Neural progenitor cell (in vitro differentiated cells): ENCODE measurements around the gene ZNF649. TPM values are rescaled to one million over a fixed set of nuclear protein-coding genes. Genes with fewer than 3 reads are reported as not detected.

Experiments
- DNase-seq: peaks from one replicate; pipeline ENCODE4 v3.0.0-alpha.2; 2016; ENCODE audit warnings: low spot score
- H2AFZ ChIP-seq: fragments of 200-600 bp; sonication (generic); replicated peaks from 2 replicates; pipeline ENCODE4 v1.6.1; 2016; ENCODE audit warnings: antibody characterized with exemption
- H3F3A ChIP-seq: fragments of 200-600 bp; sonication (generic); 2 replicates; pipeline ENCODE4 v1.6.1; 2016; ENCODE audit warnings: antibody characterized with exemption, low read depth
- H3K27ac ChIP-seq: fragments of 200-600 bp; sonication (generic); 2 replicates; pipeline ENCODE4 v1.5.1; 2016; ENCODE audit warnings: mild to moderate bottlenecking
- H3K27me3 ChIP-seq: fragments of 200-600 bp; sonication (generic); 2 replicates; pipeline ENCODE4 v1.6.1; 2016; ENCODE audit warnings: mild to moderate bottlenecking, moderate library complexity
- H3K36me3 ChIP-seq: fragments of 200-600 bp; sonication (generic); 2 replicates; pipeline ENCODE4 v1.5.1; 2016
- H3K4me1 ChIP-seq: fragments of 200-600 bp; sonication (generic); 2 replicates; pipeline ENCODE4 v1.6.1; 2016; ENCODE audit warnings: mixed run types
- H3K4me2 ChIP-seq: fragments of 200-600 bp; sonication (generic); 2 replicates; pipeline ENCODE4 v1.6.1; 2016
- H3K4me3 ChIP-seq: fragments of 200-600 bp; sonication (generic); 2 replicates; pipeline ENCODE4 v1.5.1; 2016
- H3K79me2 ChIP-seq: fragments of 200-600 bp; sonication (generic); 2 replicates; pipeline ENCODE4 v1.6.1; 2016; ENCODE audit warnings: low read depth
- H3K9ac ChIP-seq: fragments of 200-600 bp; sonication (generic); 2 replicates; pipeline ENCODE4 v1.6.1; 2016
- H3K9me3 ChIP-seq: fragments of 200-600 bp; sonication (generic); 2 replicates; pipeline ENCODE4 v1.5.1; 2016; ENCODE audit warnings: low read depth
- H4K20me1 ChIP-seq: fragments of 200-600 bp; sonication (generic); 2 replicates; pipeline ENCODE4 v1.6.1; 2016; ENCODE audit warnings: low read depth
- H3K27ac Mint-ChIP-seq: 3 replicates; pipeline ENCODE4 v1.8.0; 2021; ENCODE audit warnings: mixed read lengths
- H3K27me3 Mint-ChIP-seq: 2 replicates; pipeline ENCODE4 v1.8.0; 2022; ENCODE audit warnings: low read depth, mild to moderate bottlenecking, inconsistent platforms, moderate library complexity, mixed read lengths; ENCODE audit not compliant: insufficient read depth
- H3K36me3 Mint-ChIP-seq: 3 replicates; pipeline ENCODE4 v1.8.0; 2021; ENCODE audit warnings: mixed read lengths
- H3K4me1 Mint-ChIP-seq: 3 replicates; pipeline ENCODE4 v1.8.0; 2021; ENCODE audit warnings: mixed read lengths
- H3K4me3 Mint-ChIP-seq: 3 replicates; pipeline ENCODE4 v1.8.0; 2021; ENCODE audit warnings: mild to moderate bottlenecking, moderate library complexity, mixed read lengths
- H3K9me3 Mint-ChIP-seq: 3 replicates; pipeline ENCODE4 v1.8.0; 2020; ENCODE audit warnings: mixed read lengths
- EZH2 ChIP-seq: fragments of 200-600 bp; sonication (generic); IDR thresholded peaks from 2 replicates; pipeline ENCODE4 v1.6.1; 2017; ENCODE audit warnings: antibody characterized with exemption, mild to moderate bottlenecking, moderate library complexity
- EZH2phosphoT487 ChIP-seq: fragments of 200-600 bp; sonication (generic); IDR thresholded peaks from 2 replicates; pipeline ENCODE4 v1.6.1; 2017; ENCODE audit warnings: antibody characterized with exemption
- total RNA-seq: library from RNA; depleted of rRNA; stranded (reverse); fragments of >200 nt; gene quantifications from 2 replicates; pipeline ENCODE4 v1.2.3, GENCODE V29; 2015; ENCODE audit warnings: low replicate concordance
- TF ChIP-seq, protein P1 (sequence below): fragments of 200-600 bp; sonication (generic); IDR thresholded peaks from 2 replicates; pipeline ENCODE4 v1.5.1; 2017; ENCODE audit warnings: antibody characterized with exemption, mild to moderate bottlenecking

ZNF649 gene
- total RNA-seq, 1 donor from 2014 or later = 49.6 TPM

DNA sequence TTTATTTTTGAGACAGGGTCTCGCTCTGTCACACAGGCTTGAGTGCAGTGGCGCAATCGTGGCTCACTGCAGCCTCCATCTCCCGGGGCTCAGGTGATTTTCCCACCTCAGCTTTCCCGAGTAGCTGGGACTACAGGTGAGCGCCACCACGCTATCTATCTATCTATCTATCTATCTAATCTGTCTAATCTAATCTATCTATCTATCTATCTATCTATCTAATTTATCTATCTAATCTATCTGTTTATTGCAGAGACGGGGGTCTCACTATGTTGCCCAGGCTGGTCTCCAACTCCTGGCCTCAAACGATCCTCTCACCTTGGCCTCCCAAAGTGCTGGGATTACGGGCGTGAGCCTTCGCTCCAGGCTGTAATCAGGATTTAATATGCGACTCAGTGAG lies 23.0 kb upstream of the ZNF649 start:
- peaks cover 18% of the 10 kb centered on the region for H3K36me3 ChIP-seq
- H3K27ac ChIP-seq = no peak overlapping the region
- DNase-seq = no peak
- peak overlapping the region; percentile 99 for H3K4me3 Mint-ChIP-seq
- no peak for TF ChIP-seq EZH2phosphoT487
- TF ChIP-seq, protein P1, sequence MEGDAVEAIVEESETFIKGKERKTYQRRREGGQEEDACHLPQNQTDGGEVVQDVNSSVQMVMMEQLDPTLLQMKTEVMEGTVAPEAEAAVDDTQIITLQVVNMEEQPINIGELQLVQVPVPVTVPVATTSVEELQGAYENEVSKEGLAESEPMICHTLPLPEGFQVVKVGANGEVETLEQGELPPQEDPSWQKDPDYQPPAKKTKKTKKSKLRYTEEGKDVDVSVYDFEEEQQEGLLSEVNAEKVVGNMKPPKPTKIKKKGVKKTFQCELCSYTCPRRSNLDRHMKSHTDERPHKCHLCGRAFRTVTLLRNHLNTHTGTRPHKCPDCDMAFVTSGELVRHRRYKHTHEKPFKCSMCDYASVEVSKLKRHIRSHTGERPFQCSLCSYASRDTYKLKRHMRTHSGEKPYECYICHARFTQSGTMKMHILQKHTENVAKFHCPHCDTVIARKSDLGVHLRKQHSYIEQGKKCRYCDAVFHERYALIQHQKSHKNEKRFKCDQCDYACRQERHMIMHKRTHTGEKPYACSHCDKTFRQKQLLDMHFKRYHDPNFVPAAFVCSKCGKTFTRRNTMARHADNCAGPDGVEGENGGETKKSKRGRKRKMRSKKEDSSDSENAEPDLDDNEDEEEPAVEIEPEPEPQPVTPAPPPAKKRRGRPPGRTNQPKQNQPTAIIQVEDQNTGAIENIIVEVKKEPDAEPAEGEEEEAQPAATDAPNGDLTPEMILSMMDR = no peak
- no peak for TF ChIP-seq EZH2
- peak overlapping the region; percentile 95 for H3K27ac Mint-ChIP-seq
- H3K4me3 ChIP-seq = peak overlapping the region; percentile 96
- peaks cover 10% of the 10 kb centered on the region for H3K4me1 Mint-ChIP-seq
- peaks cover 54% of the 10 kb centered on the region for H3K9me3 Mint-ChIP-seq
- no peaks in the 10 kb centered on the region for H3F3A ChIP-seq
- H3K4me2 ChIP-seq = peak overlapping the region; percentile 76
- peaks cover 5% of the 10 kb centered on the region for H3K27me3 Mint-ChIP-seq
- peak overlapping the region; percentile 100 for H2AFZ ChIP-seq
- peaks cover 46% of the 10 kb centered on the region for H3K36me3 Mint-ChIP-seq
- no peaks in the 10 kb centered on the region for H4K20me1 ChIP-seq
- H3K9ac ChIP-seq = peak overlapping the region; percentile 79
- peaks cover 10% of the 10 kb centered on the region for H3K9me3 ChIP-seq
- no peaks in the 10 kb centered on the region for H3K4me1 ChIP-seq
- no peaks in the 10 kb centered on the region for H3K27me3 ChIP-seq
- peaks cover 30% of the 10 kb centered on the region for H3K79me2 ChIP-seq

DNA sequence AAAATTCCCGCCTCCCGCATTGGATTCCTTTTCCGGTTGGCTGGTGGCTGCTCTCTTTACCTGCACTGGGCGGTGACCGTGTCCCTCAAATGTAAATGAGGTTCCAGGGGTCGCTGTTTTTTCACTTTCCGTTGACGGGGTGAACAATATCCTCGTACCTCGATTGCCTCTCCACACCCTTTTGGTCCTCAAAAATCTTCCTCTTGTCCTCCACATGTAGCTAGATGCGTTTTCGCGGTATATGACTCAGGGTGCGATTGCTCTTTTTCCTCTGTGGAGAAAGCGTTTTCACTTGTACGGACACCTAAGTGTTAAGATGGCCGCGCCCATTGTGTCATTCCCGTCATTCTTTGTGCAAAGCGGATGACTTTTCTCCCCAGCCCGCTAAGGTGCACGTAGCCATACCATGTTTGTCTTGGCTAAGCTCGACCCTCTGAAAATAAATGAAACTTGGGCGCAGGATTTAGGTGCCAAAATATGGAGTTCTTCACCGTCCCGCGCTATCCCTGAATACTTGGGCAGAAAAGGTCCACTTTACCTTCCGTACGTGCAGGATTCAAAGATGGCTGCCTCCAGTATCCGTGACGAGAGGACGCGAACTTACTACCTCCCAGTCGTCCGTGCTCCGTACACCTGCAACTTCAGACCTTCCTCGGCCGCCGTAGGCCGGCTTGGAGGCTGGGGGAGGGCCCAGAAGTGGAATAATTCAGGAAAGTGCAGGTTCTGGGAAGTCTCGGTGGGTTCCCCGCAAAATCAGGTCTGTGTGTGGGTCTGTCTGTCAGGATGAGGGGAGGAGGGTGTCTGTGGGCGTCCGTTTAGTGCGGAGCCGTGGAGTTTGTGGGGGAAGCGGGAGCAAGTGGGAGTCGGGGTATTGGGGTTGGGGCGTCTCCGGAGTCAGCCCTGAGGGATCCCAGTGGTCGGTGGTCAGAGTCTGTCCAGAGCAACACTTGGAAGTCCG lies 22.2 kb upstream of the ZNF649 start, which contains the start of gene ZNF613:
Gene ZNF613 (plus strand): TSS at position 689 of the 958 bp plus-strand sequence. CDS start 8,749 bp downstream, outside the sequence.
- no peak for TF ChIP-seq EZH2phosphoT487
- TF ChIP-seq, protein P1 = peak; percentile 47
- peak; percentile 21 for TF ChIP-seq EZH2
- Mint-ChIP-seq H3K4me3 (peak within 1 kb of the TSS; percentile 99), H3K27ac (peak within 1 kb of the TSS; percentile 95), H3K9me3 (peaks cover 62% of the 10 kb centered on the region), H3K36me3 (peaks cover 45% of the 10 kb centered on the region), H3K27me3 (peaks cover 5% of the 10 kb centered on the region), H3K4me1 (peaks cover 10% of the 10 kb centered on the region)
- Histone ChIP-seq H3K27ac (peak within 1 kb of the TSS; percentile 68), H3K36me3 (peaks cover 18% of the 10 kb centered on the region), H2AFZ (peak within 1 kb of the TSS; percentile 100), H3K4me3 (peak within 1 kb of the TSS; percentile 96), H3K9me3 (peaks cover 18% of the 10 kb centered on the region), H3F3A (no peaks in the 10 kb centered on the region), H3K4me1 (no peaks in the 10 kb centered on the region), H3K4me2 (peak within 1 kb of the TSS; percentile 76), H3K9ac (peak within 1 kb of the TSS; percentile 79), H3K79me2 (peaks cover 30% of the 10 kb centered on the region), H3K27me3 (no peaks in the 10 kb centered on the region), H4K20me1 (no peaks in the 10 kb centered on the region)
- DNase-seq = peak; percentile 92

DNA sequence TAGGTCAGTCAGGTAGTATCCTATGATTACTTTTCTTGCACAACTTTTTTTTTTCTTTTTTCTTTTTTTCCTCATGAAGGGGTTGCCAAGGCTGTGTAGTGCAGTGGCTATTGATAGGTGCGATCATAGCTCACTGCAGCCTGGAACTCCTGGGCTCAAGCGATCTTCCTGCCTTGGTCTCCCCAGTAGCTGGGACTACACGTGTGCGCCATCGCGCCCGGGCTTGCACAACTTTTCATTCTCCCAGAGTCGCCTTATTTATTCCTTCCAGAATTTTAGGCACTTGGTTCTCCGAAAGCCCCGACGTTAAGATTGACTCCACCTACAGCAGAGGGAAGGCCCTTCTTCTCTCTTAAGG lies 21.6 kb upstream of the ZNF649 start:
- Histone ChIP-seq H3K27ac (no peak overlapping the region), H3F3A (no peaks in the 10 kb centered on the region), H3K4me1 (no peaks in the 10 kb centered on the region), H3K9ac (no peak overlapping the region), H3K4me3 (peak overlapping the region; percentile 96), H4K20me1 (no peaks in the 10 kb centered on the region), H3K4me2 (peak overlapping the region; percentile 76), H3K36me3 (peaks cover 18% of the 10 kb centered on the region), H3K27me3 (no peaks in the 10 kb centered on the region), H3K79me2 (peaks cover 30% of the 10 kb centered on the region), H2AFZ (peak overlapping the region; percentile 100), H3K9me3 (peaks cover 21% of the 10 kb centered on the region)
- peak overlapping the region; percentile 95 for H3K27ac Mint-ChIP-seq
- peaks cover 10% of the 10 kb centered on the region for H3K4me1 Mint-ChIP-seq
- peaks cover 63% of the 10 kb centered on the region for H3K9me3 Mint-ChIP-seq
- H3K36me3 Mint-ChIP-seq = peaks cover 39% of the 10 kb centered on the region
- DNase-seq = no peak
- H3K27me3 Mint-ChIP-seq = peaks cover 5% of the 10 kb centered on the region
- no peak for TF ChIP-seq EZH2phosphoT487
- no peak for TF ChIP-seq EZH2
- TF ChIP-seq, protein P1 = no peak
- peak overlapping the region; percentile 99 for H3K4me3 Mint-ChIP-seq
